AG09319 (cell line): Measurements from ENCODE around the gene ACAP1.
A peak's percentile ranks its signal among the peaks of the same experiment; 100 is the strongest.

Experiments used
- DNase-seq: peaks from one replicate; pipeline ENCODE4 v3.0.0-alpha.2; 2010; ENCODE audit warnings: low read depth; ENCODE audit errors: extremely low read depth
- TF ChIP-seq, protein P1 (sequence below): IDR thresholded peaks from 2 replicates; pipeline ENCODE4 v1.5.1; 2011; ENCODE audit warnings: low read depth, mild to moderate bottlenecking, inconsistent platforms, low read length, moderate library complexity

ACAP1 gene

DNA sequence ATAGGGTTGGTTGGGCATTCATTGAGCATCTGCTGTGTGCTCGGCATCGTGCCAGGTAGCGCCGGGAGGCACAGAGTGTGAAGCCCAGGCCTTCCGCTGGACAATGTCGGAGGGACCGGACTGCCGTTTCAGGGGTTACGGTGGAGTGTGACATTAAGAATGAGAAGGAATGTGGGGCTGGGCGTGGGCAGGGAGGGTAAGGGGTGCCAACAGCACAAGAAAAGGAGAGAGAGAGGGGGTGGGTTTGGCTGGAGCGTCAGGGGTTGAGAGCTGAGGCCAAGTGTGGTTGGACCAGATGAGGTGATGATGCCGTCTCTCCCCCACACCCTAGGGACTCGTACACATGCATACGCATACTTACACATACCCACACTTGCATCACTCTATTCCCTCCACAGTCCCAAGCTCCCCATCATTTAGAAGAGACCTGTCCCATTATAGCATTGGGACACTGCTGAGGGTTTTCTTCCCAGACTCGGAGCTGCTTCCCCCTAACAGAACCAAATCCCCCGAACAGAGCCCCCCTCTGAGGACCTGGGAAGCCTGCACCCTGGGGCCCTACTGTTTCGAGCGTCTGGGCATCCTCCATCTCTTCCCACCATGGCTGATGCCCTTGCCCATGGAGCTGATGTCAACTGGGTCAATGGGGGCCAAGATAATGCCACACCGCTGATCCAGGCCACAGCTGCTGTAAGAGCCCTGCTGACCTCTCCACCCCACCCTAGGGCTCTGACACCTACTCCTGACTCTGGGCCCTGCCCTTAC is 12.3 kb downstream of the ACAP1 start:
- TF ChIP-seq, protein P1, sequence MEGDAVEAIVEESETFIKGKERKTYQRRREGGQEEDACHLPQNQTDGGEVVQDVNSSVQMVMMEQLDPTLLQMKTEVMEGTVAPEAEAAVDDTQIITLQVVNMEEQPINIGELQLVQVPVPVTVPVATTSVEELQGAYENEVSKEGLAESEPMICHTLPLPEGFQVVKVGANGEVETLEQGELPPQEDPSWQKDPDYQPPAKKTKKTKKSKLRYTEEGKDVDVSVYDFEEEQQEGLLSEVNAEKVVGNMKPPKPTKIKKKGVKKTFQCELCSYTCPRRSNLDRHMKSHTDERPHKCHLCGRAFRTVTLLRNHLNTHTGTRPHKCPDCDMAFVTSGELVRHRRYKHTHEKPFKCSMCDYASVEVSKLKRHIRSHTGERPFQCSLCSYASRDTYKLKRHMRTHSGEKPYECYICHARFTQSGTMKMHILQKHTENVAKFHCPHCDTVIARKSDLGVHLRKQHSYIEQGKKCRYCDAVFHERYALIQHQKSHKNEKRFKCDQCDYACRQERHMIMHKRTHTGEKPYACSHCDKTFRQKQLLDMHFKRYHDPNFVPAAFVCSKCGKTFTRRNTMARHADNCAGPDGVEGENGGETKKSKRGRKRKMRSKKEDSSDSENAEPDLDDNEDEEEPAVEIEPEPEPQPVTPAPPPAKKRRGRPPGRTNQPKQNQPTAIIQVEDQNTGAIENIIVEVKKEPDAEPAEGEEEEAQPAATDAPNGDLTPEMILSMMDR: no peak
- no peak for DNase-seq

DNA sequence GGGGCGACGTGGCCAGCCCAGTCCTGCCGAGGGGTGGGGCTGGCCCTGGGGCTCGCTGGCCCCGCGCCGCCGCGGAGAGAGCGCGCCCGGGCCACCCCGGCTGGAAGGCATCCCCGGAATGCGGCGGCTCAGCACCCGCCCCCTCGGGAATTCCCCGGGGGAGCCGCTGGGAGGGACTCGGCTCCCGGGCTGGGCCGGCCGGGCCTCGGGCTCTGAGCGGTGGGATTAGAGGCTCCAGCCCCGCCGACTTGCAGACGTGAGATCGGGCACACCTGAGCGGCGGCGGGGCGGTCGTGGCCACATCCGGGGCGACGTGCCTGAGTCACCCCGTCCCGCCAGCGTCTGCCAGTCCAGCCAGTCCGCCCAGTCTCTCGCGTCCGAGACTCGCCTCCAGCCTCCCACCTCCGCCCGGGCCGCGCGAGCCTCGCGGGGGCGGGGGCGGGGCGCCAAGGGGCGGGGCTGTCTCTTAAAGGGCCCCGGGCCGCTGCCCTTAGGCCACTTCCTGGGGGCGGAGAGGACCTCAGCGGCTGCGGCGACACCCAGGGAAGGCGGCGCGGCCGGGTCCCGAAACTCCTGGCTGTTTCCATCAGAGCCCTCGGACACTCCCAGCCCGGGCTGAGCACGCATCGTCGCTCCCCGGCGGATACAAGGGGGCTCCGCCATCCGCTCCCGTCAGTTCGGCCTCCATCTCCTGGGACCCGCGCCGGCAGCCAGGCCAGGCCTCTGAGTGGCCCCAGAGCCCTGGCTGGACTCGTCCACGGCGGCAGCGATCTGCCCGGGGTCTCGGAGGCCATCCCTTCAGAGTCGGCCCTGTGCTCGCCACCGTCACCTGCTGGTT is 15.6 kb downstream of the ACAP1 start, which contains the start of gene KCTD11:
KCTD11 (plus strand) TSS at position 498 of the 838 bp plus-strand sequence.
- TF ChIP-seq, protein P1: no peak; the same call in 1 of the 2 replicates
- peak; percentile 73 for DNase-seq

DNA sequence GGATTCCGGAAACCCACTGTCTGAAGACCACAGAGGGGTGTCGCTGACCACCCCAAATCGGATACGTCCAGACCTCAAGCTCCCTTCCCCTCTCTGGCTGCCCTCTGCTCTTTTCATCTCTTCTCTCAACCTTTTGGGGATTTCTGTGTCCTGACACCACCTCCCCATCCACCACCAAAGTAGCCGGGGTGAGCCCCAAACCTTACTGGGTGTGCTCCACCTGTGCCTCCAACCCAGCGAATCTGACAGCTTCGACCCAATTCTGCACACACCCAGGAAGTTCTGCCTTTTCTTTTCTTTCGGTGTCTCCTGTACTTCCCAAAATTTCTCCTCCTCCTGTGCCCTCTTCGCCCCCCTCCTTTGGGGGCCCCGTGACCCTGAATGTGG is 16.2 kb downstream of the ACAP1 start:
- TF ChIP-seq, protein P1: peak; percentile 69; the same call in 1 of the 2 replicates
- no peak for DNase-seq

DNA sequence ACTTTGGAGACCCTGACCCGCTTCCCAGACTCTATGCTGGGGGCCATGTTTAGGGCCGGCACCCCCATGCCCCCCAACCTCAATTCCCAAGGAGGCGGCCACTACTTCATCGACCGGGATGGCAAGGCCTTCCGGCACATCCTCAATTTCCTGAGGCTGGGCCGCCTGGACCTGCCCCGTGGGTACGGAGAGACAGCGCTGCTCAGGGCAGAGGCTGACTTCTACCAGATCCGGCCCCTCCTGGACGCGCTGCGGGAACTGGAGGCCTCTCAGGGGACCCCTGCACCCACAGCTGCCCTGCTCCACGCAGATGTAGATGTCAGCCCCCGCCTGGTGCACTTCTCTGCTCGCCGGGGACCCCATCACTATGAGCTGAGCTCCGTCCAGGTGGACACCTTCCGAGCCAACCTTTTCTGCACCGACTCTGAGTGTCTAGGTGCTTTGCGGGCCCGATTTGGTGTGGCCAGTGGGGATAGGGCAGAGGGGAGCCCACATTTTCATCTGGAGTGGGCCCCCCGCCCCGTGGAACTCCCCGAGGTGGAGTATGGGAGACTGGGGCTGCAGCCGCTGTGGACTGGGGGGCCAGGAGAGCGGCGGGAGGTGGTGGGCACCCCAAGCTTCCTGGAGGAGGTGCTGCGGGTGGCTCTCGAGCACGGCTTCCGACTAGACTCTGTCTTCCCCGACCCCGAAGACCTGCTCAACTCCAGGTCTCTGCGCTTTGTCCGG is 16.7 kb downstream of the ACAP1 start:
- TF ChIP-seq, protein P1: no peak
- DNase-seq: no peak

DNA sequence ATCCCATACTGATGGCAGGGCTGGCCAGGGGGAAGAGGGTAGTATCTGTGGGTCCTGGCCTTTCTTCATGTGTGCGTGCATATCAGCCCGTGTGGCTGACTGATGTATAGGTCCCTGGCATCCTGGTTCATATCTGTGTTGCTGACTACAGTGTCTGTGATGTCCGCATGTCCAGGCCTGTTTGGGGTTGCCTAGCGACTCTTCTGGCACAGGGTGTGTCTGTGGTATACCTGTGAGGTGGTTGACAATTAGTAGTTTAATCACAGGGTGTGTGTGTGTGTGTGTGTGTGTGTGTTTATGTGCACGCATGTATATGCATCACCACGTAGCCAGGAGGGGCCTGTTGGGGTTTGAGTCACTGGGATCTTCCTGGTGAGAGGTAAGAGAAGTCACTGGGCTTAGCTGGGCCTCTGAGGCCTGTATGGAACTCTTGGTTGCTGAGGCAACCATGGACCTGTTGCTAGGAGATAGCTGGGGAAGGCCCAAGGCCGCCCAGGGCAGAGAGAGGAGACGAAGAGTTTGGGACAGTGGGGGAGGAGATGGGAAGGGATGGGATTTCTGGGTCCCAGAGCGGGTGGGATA is 18.0 kb downstream of the ACAP1 start:
- no peak for DNase-seq
- TF ChIP-seq, protein P1: no peak

DNA sequence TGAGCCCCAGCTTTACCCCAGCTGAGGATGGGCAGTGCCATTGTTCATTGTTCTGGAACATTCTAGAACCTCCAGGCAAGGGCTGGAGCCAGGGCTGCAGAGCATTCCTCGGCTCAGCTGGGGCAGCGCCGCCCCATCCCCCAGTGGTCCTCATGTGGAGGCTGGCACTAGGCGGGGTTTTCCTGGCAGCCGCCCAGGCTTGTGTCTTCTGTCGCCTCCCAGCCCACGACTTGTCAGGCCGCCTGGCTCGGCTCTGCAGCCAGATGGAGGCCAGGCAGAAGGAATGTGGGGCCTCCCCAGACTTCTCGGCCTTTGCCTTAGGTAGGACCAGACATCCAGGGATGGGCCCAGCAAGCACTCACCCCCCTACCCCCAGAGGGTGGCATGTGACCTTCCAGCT is 18.7 kb downstream of the ACAP1 start, which contains the start of gene TMEM95:
TMEM95 (plus strand) TSS at position 104 of the 400 bp plus-strand sequence; CDS start at position 153, 49 bp downstream.
- no peak for DNase-seq
- TF ChIP-seq, protein P1: no peak
